ENCODE data around the gene RGS7.
"Not testable (repeated sequence)": the region's sequence is repeated elsewhere in the genome, so short reads cannot be mapped to it uniquely, and the experiment has no call there.

Gene RGS7

DNA sequence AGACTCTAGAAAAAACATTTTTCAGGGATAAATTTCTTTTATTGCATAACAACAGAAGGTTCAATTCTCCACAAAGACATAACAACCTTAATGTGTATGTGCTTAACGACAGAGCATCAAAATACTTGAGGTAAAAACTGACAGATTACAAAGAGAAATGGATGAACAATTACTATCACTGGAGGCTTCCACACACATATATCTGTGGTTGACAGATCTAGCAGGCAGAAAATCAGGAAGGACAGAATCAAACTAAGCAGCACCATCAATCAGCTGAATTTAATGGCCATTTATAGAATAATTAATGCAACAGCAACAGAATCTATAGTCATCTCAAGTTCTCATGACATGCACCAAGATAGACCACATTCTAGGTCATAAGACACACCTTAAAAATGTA, 439.0 kb downstream of the RGS7 start:
- no peak for DNase-seq (ENCODE audit: low read depth in 2 of 2)

DNA sequence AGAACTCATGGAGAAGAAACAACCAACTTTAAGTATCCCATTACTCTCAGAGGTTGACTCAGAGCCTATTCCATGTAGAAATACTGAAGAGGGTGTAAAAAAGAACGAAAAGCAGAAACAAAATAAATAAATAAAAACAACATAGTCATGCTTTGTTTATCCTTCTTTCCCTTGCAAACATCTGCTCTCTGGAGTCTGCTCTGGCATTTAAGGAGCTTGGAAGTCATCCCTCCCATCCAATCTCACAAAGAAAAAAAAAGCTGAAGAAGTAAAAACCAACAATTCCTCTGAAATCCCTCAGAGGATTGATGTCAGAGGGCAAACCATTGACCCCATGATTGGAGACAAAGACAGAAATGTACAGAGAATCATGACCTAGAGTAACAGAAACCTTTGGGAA, 442.5 kb downstream of the RGS7 start:
- DNase-seq (ENCODE audit: low read depth in 2 of 2): no peak

DNA sequence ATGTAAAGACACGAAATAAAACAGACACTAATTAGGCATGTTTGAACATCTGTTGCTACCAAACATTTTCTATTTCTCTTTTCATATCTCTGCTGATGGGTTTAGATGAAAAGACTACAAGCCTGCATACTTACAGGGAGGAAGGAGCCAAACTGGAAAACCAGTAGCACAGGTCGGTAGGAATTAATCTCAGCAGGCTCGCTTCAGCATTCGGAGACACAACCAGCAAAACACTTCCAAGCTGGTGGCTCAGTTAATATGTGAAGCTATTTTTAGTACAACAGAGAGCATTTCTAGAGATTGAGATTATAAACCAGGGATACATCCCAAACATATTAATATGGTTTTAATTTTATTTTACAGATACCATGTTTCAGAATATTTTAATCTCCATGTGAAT, 444.2 kb downstream of the RGS7 start:
- DNase-seq (ENCODE audit: low read depth in 2 of 2): no peak

DNA sequence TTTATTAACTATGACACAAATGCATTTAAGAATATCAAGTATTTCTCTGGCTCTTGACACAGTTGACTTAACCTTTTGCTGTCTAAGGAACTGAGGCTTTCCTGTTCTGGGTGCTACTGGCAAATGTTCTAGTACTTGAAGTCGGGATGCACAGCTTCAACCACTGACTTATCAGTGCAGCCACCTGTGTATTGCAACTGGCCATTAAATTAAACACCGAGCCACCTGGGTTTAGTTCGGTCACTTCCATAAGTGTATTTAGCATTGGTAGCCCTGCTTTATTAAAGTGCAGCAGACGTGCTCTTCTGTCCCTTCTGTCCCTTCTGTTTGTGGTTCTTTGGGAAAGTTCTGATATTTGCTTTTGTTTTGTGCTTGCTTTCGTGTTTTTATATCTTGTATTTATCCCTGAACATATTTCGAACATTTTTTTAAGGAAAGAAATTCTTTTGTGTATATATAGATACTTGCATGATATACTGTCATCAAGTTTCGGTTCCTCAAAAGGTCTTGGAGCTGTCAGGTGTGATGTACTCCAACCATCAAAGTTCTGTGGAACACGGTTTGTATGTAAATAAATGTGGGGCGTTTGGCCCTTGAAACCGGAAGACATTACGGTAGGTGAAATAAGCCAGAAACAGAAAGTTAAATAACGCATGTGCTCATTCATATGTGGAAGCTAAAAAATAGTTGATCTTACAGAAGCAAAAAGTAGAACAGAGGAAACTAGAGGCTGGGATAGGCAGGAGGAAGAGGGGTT, 447.1 kb downstream of the RGS7 start:
- DNase-seq (ENCODE audit: low read depth in 2 of 2): no peak

DNA sequence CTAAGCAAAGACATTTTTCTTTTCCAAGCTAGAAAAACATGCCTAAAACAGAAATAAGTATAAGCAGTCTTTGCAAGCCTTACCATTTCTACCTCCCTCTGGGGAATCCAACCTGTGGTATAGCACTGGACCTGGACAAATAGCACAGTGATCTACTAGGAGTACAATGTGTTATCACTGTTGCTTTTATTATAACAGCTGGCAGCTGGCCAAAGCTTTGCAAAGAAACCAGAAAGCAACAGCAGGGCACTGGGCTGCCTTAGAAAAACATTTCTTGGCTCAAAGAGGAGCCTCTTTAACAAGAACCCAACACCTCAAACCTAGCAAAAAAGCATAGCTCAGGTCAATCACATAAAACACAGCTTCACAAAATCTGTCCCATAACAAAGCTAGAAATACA, 450.5 kb downstream of the RGS7 start:
- DNase-seq (ENCODE audit: low read depth in 2 of 2): no peak

DNA sequence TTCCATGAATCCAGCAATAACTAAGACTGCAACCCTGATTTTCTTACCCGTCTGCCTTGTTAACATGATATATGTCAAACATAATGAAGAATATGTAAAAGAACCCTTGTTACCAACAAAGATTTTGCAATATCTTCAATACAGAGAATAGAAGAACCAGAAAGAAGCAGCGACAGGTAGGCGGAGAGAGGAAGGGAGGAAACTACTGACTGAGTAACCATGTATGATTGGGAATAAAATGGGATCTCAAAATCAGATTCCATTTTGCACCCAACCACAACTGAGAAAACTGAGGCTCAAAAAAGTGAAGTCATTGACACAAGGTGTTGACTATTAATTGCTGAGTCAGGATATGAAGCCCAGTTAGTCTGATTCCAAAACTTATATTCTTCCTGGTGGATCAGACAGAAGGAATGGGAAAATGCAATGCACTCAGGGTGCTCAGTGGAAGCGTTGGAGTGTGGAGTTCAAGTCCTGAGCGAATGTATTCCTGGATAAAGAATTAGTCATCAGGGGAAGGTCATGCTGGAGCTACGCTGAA, 451.7 kb downstream of the RGS7 start:
- no peak for DNase-seq (ENCODE audit: low read depth in 2 of 2)

DNA sequence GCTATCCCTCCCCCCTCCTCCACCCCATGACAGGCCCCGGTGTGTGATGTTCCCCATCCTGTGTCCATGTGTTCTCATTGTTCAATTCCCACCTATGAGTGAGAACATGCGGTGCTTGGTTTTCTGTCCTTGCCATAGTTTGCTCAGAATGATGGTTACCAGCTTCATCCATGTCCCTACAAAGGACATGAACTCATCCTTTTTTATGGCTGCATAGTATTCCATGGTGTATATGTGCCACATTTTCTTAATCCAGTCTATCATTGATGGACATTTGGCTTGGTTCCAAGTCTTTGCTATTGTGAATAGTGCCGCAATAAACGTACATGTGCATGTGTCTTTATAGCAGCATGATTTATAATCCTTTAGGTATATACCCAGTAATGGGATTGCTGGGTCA, 461.6 kb downstream of the RGS7 start:
- not testable (repeated sequence) for DNase-seq (ENCODE audit: low read depth in 2 of 2)

DNA sequence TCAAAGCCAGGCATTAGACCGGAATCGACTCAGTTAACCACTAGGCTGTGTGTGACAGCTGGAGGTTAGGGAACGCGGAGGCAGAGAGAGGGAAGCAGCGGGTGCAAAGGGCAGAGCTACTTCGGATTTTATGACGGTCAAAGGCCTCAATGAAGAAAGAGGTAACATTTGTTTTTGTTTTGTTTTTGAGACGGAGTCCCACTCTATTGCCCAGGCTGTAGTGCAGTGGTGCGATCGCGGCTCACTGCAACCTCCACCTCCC, 468.3 kb downstream of the RGS7 start:
- DNase-seq (ENCODE audit: low read depth in 2 of 2): no peak

DNA sequence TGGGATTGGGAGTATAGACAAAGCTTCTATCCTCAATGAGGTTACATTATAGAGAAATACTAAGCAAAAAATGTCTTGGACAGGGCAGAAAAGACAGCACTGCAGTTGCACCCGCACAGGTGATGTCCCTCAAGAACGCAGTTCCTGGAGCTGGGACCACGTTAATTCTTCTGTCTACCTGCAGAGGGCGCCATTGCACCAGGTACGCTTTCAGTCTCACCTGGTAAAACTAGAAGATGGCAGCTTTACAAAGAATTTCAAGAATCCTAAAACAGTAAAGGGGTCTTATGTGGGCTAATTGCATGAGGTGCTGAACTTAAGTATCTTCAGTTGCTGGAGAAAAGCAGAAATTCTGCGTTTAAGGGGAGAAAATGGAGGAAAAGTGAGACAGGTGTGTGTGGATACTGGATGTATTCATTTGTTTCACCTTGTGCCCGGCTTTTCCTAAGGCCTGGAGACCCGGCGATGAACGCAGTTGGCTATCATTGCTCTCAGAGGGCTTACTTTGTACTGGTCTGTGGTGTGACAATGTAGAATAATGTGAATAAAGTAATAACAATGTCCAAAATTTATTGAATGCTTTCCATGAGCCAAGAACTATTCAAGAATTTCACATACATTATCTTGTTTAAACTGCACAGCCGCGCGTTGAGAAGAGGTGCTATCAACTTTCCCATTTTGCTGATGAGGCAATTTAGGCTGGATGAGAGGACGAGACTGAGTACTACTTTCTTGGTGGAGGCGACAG, 468.8 kb downstream of the RGS7 start:
- no peak for DNase-seq (ENCODE audit: low read depth in 2 of 2)

DNA sequence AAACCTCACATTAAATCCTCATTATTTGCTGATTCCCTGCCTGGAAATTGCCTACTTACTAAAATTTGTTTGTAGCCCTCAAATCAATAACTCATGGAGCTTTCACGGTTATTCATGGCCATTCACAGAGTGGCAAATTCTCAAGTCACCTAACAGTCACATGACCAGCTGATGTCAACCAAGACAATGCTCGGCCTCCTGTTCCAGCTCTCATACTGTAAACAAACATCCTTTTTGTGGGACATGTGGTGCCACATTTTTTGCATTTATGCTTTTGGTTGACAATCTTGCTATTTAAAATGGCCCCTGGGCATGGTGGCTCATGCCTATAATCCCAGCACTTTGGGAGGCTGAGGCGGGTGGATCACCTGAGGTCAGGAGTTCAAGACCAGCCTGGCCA, 473.5 kb downstream of the RGS7 start:
- no peak for DNase-seq (ENCODE audit: low read depth in 2 of 2)

DNA sequence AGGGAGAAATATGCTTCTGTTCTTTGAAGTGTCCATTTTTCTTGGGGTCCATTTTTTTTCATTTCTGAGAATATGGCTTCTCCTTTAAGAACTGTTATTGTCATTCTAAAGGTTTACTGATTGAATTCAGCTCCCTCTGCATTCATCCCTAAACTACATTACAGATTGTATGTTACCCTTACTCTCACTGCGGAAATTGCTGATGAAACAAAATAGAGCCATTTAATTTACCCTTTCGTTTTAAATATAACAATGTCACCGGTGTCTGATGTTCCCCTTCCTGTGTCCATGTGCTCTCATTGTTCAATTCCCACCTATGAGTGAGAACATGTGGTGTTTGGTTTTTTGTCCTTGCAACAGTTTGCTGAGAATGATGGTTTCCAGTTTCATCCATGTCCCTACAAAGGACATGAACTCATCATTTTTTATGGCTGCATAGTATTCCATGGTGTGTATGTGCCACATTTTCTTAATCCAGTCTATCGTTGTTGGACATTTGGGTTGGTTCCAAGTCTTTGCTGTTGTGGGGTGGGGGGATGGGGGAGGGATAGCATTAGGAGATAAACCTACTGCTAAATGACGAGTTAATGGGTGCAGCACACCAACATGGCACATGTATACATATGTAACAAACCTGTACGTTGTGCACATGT, 474.2 kb downstream of the RGS7 start:
- DNase-seq (ENCODE audit: low read depth in 2 of 2): not testable (repeated sequence)

DNA sequence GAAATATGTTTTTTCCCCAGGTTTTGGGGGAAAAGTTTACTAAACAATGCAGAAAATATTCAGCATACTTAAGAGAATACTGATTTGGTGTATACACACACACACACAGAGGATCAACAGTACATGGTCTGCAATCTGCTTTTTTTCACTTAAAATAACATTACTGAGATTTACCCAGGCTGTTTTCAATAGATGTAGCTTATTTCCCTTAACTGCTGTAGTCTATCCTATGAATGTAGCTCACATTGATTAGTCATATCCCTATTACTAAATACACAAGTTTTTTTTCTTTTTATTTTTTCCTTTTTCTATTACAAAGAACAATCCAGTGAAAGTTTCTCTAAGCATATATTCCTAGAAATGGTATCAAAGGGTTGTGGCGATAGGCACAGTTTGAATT, 478.4 kb downstream of the RGS7 start:
- DNase-seq (ENCODE audit: low read depth in 2 of 2): no peak

DNA sequence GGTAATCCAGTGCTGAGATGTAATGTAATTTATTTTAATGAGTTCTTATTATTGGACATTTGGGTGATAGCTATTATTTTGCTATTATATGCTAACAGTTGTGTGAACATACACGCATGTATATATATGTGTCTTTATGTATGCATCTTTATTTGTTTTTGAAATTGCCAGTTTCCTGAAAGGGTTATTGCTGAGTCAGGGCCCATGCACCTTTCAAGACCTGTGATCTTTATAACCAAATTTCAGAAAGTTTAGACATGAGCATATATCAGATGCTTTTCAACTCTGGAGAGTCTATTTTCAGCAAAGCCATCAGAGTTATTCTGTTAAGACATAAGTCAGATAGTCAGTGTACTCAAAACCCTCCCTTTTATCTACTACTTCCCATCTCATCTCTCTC, 479.4 kb downstream of the RGS7 start:
- no peak for DNase-seq (ENCODE audit: low read depth in 2 of 2)

DNA sequence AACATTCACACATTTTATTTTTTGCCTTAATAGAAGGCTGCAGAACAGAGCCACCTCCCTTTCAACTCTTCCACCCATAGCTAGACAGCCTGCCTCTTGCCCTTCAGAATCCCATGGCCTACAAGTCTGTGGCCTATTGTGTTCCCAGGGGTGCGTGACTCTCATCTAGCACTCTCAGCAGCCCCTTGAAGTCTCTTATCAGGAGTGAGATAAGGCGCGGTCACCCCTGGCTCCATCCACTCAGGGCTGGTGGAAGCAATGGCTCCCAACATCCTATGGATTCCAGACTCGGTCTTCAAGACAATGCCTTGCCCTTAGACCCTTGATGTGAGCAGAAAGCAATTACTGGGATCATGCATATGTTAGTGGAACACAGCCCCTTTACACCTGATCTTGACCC, 480.9 kb downstream of the RGS7 start:
- no peak for DNase-seq (ENCODE audit: low read depth in 2 of 2)

DNA sequence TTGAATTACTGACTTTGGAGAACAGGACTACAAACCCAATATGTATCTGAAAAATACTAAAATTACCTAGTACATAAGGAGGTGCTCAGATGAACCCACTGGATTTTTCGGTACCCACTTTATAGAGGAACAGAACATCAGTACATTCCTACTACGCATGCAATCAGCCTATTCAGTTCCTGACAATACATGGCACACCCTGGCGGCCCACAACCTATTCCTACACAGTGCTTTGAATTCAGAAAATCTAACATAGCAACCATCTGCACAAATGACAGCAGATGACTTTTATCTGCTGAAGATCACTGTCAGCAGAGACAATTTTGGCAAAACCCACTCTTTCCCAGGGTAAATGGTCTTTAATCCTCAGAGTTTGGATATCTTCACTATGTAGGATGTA, 487.9 kb downstream of the RGS7 start:
- no peak for DNase-seq (ENCODE audit: low read depth in 2 of 2)

DNA sequence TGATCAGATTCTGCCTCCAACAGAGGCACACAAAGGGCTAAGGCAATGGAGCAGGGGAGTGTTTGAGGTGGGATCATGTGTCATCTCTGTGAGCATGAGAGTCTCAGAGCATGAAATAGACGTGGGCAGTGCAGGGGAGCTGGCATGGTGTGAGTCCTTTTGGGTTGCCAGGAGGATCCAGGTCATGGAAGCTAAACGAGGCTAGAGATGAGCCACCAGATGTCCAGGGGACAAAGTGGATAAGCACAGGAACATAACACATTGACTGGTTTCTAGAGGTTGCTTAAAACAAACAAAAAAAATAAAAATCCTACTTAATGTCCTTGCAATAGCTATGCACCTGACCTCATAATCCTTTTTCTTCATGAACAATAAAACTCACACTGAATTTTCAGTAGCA, 490.3 kb downstream of the RGS7 start:
- no peak for DNase-seq (ENCODE audit: low read depth in 2 of 2)

DNA sequence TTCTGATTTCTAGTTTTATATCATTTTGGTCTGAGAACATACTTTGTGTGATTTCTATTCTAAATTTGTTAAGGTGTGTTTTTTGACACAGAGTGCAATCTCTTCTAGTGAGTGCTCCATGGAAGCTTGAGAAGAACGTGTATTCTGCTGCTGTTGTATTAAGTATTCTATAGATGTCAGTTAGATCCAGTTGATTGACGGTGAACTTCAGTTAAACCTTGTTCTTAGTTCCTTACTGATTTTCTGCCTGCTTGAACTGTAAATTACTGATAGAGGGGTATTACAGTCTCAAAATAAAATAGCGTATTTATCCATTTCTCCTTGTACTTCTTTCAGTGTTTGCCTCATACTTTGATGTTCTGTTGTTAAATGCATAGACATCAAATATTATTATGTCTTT, 497.0 kb downstream of the RGS7 start:
- DNase-seq (ENCODE audit: low read depth in 2 of 2): no peak

DNA sequence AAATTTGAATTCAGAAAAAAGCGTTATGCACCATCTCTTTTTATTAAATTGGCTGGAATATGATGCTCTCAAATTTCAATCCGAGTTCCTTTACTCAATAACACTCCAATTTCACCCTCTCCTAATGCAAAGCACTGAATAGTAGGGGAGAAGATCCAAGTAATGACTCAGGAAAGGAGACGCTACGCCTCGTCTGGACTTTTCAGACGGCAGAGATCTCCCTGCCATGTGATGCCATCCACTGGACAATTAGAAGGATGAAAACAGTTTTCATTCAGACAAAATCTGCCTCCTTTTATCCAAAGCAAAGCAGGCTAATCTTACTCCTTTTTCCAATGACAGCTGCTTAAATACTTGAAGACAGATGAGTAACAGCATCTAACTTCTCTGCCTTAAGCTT, 502.6 kb downstream of the RGS7 start:
- DNase-seq (ENCODE audit: low read depth in 2 of 2): no peak

DNA sequence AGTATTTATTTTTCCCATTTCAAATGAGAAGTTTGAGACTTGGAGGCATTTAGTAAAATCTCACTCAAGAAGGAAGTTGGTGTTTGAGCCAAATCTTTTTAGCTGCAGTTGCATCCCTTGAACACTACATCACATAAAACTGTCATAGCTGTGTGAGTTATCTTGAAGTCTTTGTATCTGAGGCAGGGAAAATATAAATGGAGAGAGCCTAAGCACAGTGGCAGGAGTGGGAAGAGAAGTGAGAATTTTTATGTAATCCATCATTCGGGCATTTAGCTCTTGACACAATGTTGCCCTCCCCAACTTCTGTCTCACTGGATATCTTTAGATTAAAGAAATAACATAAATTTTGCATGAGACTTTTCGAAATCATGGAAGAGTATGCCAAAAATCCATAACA, 509.7 kb downstream of the RGS7 start:
- no peak for DNase-seq (ENCODE audit: low read depth in 2 of 2)

DNA sequence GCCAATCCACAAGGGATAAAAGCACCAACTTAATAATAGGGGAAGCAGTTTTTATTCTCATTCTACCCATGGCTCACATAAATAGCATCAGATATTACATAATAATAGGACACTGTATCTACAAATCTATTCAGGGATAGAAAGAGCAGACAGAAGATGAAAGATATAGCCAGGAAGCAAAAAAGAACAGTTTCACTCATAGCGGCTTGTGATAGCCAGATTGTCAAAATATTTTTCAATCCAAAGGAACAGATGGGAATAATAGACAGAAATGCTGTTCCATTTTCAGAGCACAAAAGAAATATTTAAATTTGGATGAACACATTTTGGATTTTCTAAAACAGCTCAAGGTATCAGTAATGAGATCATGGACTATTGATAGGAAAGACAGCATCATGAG, 512.5 kb downstream of the RGS7 start:
- DNase-seq (ENCODE audit: low read depth in 2 of 2): no peak

DNA sequence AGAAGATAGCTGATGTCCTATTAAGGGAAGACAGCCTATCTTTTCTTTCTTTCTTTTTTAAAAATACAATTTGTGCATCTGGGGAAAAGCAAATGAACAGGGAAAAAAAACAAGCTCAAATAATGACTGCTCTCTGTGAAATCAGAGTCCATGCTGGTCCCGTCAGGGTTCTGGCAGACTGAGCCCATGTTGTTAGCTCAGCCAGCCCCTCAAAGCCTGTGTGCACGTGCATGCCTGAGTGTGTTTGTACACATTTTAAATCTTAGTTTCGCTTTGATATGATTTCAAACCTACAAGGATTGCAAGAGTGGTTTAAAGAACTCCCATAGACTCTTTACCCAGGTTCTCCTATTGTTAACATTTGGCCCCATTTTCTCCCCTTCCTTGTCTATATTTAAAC, 513.2 kb downstream of the RGS7 start:
- DNase-seq (ENCODE audit: low read depth in 2 of 2): no peak

DNA sequence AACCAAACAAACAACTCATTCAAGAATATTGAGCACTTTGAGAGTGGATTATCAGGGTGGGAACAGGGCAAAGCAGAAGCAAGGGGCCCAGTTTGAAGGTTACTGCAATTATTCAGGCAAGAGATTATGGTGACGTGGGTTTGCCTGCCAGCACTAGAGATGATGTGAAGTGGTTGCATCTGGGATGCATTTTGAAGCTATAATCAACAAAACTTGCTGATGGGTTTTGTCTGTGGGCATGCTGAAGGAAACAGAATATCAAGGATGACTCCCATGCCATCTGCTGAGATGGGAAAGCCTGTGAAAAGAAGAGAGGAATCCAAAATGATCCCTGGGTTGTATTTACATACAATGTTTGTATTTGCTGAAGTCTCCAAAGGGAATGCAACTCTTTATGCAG, 520.7 kb downstream of the RGS7 start:
- DNase-seq (ENCODE audit: low read depth in 2 of 2): no peak

DNA sequence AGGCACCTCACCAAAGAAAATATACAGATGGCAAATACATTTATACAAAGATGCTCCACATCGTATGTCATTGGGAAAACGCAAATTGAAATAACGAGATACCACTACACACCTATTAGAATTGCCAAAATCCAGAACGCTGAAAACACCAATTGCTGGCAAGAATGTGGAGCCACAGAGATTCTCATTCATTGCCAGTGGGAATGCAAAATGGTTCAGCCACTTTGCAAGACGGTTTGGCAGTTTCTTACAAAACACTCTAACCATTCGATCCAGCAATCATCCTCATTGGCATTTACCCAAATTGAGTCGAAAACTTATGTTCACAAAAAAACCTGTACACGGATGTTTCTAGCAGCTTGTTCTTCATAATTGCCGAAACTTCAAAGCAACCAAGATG, 521.7 kb downstream of the RGS7 start:
- no peak for DNase-seq (ENCODE audit: low read depth in 2 of 2)

Data from stimulated activated CD4-positive, alpha-beta T cell treated with anti-CD3 and anti-CD28 coated beads, Interleukin-1b, Interleukin-23, amount 100 ng/mL, for 1 hour (primary cell).